GM19324 (cell line): ENCODE results near the gene BUB3.

Source experiments
- ATAC-seq: cut with Tn5 transposase; IDR thresholded peaks from one replicate; pipeline ENCODE4 v1.9.1; 2021; ENCODE audit warnings: mild to moderate bottlenecking, moderate library complexity; ENCODE audit not compliant: unreplicated experiment, low FRiP score

The BUB3 gene, protein sequence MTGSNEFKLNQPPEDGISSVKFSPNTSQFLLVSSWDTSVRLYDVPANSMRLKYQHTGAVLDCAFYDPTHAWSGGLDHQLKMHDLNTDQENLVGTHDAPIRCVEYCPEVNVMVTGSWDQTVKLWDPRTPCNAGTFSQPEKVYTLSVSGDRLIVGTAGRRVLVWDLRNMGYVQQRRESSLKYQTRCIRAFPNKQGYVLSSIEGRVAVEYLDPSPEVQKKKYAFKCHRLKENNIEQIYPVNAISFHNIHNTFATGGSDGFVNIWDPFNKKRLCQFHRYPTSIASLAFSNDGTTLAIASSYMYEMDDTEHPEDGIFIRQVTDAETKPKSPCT

GRCh38 chr10:123154092-123154710, at the start of gene BUB3:
TSS of gene BUB3 (plus strand) at chr10:123154402. CDS start at chr10:123154918, 516 bp downstream.
- peak; percentile 97 for ATAC-seq

DNA sequence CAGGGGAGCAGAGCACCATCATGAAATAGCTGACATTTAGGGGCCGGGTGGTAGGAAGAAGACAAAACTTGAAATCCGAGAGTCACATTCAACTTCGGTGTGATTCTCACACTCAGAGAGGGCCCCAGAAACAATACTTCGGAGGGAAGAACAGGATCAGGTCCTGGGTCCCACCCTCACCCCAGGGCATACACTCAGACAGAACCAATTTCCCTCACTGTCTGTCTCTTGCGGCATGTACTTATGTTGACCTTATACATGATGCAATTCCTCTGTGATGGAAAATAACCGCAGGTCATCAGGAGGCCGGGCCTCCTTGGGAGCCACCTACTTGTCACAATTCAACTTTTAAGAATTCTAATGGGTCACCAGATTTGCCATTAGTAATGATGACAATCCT, 44.7 kb upstream of the BUB3 start:
- ATAC-seq = no peak

DNA sequence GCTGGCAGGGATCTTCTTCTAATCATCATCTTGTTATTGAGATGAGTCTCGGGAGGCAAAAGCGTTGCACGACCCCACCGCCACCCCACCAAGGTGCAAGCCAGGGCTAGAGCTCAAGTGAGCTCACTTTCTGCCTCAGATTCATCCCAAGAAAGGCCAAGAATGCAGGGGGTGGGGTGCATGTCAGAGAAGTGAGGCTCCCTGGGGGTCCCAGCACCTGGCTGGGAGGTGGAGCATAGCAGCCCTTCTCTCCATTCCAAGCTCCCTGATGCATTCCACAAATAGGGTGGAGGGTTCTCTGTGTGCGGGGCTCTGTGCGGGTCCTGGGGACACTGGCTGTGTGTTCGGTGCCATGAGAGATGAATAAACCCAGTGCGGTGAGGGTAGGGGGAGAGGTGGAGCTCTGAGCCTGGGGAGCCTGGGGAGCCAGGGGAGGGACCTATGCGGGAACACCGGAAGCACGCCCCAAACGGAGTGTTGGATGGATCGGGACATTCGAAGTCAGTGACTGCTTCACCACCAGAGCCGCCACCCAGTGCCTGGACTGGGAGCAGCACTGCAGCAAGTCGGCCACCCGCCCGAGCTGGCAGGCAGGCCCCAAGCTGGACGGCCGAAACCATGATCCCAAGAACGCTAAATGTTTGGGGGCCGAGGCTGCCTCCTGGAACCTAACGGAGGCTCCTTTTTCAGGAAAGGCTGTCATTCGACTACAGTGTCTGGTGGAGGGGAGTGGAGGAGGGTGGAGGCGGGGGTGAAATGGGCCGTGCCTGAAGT, 36.4 kb upstream of the BUB3 start:
- ATAC-seq = no peak

DNA sequence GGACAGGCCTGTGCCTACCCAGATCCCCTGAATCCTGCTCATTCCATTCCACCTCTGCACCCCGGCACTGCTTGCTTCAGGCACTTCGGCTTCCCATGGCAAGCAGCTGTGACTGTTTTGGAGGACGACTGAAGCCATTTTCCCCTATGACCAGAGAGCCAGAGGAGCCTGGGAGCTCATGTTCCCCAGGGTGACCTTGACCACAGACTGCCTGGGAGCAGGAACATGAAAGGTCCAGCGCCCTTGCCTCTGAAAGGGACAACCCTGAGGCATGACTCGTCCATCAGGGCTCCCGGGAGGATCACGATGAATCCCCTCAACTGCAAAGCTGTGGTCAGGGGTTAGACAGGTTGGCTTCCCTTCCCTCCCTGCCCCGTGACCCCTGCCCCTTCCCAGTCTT, 35.1 kb upstream of the BUB3 start:
- no peak for ATAC-seq

DNA sequence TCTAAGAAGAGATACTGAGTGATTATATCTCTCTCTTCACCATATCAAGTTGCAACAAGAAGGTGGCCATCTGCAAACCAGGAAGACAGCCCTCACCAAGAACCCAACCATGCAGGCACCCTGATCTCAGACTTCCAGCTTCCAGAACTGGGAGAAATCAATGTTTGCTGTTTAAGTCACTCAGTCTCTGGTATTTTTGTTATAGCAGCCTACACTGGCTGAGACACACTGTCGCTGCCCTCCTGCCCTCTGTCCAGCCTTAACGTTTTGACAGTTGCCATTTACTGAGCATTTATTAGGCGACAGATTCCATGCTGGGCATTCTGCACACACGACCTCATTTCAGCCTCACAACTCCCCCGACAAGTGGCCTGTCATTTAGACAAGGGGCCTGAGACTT, 28.0 kb upstream of the BUB3 start:
- ATAC-seq = no peak

DNA sequence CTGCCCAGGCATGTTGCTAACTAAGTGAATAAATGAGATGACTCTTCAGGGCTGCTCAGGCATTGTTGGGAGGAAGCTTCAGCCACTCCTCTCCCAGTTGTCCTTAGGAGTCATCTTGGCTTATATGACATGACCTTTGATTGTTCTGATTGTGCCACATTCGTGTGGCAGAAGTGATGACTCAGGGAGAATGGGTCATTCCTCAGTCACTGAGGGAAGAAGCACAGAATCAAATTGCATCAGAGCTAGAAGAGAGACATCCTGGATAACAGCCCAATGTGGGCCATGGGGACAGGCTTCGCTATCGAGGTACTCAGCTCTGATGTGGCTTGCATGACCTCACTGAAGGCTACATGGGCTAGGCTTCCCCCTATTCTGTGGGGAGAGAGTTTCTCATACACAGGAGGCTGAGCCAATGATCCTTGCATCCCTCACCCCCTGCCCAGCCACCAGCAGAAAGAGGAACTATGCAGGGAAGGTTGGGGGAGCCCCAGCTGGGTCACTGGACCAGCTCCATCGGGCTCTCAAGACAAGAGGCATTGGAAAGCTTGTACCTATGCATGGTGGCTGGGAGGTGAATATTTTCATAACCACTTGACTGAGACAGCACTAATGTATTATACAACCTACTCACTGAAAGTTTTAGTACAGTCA, 24.5 kb upstream of the BUB3 start:
- no peak for ATAC-seq

DNA sequence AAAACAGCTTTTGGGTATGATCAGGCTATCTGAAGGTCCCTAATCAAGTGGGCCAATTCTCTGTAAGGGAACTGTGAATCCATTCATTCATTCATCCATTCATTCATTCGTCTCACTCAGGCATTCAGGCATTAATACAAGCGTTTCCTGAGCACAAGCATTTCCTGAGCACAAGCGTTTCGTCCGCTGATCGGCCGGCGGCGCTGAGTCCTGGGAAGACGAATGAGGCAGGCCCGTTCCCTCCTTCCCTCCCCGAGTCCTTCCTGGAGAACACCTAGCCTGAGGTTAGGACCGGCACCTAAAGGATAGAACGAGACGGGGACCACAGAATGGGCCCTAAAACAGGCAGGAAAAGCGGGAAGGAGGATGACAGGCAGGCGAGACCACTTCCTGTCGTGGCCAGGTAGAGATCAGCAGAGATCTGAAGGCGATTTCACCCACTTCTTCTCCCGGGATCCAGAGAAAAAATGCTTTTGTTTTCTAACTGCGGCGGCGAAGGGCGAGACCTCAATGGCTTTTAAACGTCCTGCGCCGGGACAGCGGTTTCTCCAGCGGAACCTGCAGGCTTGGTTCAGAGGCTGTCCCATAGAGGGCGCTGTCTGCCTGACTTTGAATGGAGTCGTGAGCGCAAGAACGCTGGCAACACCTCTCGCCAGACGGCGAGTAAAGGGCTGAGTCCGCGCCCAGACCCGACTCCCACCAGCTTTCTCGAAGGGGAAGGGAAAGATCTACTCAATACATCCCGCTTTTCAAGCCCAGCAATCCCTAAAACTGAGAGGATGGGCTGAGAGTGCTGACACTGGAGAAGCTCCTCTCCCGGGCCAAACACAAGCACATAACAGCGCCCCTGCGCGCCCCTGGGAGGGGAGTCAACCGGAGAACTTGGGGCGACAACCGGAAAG, 21.4 kb upstream of the BUB3 start:
- ATAC-seq = peak; percentile 63

GRCh38 chr10:123133541-123134342, 20.5 kb upstream of the BUB3 start:
- no peak for ATAC-seq

- ATAC-seq = no peak
Measured at GRCh38 chr10:123134343-123134914, 19.8 kb upstream of the BUB3 start.

DNA sequence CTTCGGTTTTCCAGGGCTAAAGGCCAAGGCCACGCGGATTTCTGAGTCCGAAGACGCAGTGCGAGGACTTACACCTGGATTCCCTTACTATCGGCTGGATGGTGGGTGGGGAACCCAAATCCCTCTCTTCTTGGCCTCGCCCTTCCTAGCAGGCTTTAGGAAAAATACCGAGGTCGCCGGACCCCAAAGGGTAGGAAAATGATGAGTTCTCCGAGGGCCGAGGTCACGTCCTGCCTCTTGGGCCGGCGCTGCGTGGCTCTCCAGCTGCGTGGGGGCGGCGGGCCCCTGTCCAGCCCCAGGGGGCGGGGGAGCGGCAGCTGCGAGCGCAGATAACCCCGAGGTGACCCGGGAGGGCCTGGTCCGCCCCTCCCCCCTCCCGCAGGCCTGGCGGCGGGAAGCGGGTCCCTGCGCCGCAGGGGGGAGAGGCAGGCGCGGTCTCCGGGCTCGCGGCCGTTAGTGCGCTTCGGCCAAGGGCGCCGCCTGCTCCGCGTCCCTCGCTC, 19.2 kb upstream of the BUB3 start:
- ATAC-seq = no peak

DNA sequence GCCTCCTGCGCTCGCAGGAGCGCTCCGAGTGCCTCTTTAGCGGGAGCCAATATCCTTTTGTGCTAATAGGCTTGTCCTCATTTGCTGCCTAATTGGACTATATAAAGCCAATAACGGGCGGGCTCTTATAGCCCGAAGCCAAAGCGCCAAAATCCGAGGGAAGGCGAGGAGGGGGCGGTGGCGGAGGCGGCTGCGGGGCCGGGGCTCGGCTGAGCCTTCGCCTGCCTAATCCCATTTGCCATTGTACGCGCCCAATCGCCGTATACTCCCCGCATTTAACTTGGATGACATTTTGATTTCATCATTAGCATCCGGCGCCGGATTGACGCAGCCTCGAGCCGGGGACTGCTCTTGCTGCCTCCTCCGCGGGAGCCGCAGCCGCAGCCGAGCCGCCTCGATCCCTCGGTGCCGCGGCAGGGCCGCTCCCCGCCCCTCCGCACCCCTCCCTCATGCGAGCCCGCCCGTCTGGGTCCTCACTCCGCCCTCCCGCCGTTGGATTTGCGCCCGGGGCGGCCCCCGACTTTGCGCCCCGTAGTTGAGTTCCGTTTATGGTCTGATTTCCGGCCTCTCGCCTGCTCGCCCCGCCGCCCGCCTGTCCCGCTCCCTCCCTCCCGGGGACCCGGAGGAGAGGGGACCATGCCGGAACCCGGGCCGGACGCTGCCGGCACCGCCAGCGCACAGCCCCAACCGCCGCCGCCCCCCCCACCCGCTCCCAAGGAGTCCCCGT, 18.6 kb upstream of the BUB3 start, which contains the start of gene HMX3:
TSS of gene HMX3 (plus strand) at position 556 of the 727 bp plus-strand sequence. CDS start at position 637, 81 bp downstream.
- ATAC-seq = no peak

DNA sequence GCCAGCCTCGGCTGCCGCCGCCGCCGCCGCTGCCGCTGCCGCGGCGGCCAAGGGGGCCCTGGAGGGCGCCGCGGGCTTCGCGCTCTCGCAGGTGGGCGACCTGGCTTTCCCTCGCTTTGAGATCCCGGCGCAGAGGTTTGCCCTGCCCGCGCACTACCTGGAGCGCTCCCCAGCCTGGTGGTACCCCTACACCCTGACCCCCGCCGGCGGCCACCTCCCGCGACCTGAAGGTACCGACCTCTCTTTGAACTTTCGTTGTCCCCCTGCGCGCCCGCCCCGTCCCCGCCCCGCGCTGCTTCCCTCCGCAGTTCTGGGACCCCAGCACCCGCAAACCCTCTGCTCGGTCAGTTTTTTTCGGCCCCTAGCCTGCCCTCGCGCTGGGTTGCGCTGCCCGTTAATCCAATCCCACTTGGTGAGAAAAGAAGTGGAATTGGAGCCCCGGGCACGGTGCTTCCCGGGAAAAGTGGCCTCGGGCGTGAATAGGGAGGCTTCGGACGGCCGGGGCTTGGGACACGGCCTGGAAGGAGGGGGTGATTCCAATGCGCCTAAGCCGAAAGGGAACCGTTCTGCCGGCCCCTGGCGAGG, 17.9 kb upstream of the BUB3 start:
- ATAC-seq = no peak

DNA sequence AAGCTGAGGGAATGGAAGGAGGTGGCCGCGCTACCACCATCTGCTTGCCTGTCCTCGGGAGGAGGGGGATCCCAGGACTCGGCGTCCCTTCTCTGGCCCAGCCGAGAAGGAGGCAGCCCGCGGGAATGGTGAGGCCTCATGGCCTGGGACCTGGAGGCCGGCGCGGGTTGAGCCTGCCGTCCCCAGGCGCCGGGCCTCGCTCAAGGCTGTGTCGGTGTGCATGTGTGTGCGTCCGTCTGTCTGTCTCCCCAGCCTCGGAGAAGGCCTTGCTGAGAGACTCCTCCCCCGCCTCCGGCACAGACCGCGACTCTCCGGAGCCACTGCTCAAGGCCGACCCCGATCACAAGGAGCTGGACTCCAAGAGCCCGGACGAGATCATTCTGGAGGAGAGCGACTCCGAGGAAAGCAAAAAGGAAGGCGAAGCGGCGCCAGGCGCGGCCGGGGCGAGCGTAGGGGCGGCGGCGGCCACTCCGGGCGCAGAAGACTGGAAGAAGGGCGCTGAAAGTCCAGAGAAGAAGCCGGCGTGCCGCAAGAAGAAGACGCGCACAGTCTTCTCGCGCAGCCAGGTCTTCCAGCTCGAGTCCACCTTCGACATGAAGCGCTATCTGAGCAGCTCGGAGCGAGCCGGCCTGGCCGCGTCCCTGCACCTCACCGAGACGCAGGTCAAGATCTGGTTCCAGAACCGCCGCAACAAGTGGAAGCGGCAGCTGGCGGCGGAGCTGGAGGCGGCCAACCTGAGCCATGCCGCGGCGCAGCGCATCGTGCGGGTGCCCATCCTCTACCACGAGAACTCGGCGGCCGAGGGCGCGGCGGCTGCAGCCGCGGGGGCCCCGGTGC, 17.2 kb upstream of the BUB3 start:
- no peak for ATAC-seq

GRCh38 chr10:123139165-123139520, 15.1 kb upstream of the BUB3 start:
- no peak for ATAC-seq

- ATAC-seq = no peak
Measured at GRCh38 chr10:123139521-123140163, 14.6 kb upstream of the BUB3 start.
